GM06990 (cell line): ENCODE data around the gene METTL27.

ENCODE experiments used
- DNase-seq: peaks from one replicate; pipeline ENCODE4 v3.0.0-alpha.2; 2011; ENCODE audit not compliant: insufficient read length; ENCODE audit errors: extremely low read depth
- H3K27me3 ChIP-seq: replicated peaks from 2 replicates; pipeline ENCODE4 v1.6.0; 2011; ENCODE audit warnings: low read length; ENCODE audit not compliant: control insufficient read depth, insufficient read depth
- H3K36me3 ChIP-seq: 2 replicates; pipeline ENCODE4 v1.5.1; 2011; ENCODE audit warnings: low read length; ENCODE audit not compliant: control insufficient read depth, insufficient read depth
- H3K4me3 ChIP-seq: replicated peaks from 2 replicates; pipeline ENCODE4 v1.5.1; 2011; ENCODE audit warnings: low read depth, mild to moderate bottlenecking, control low read depth, low read length
- TF ChIP-seq, protein P1 (sequence below): IDR thresholded peaks from 2 replicates; pipeline ENCODE4 v1.5.1; 2011; ENCODE audit warnings: low read length, control low read depth, mild to moderate bottlenecking, inconsistent platforms; ENCODE audit not compliant: insufficient read depth, poor library complexity, severe bottlenecking

The METTL27 gene

DNA sequence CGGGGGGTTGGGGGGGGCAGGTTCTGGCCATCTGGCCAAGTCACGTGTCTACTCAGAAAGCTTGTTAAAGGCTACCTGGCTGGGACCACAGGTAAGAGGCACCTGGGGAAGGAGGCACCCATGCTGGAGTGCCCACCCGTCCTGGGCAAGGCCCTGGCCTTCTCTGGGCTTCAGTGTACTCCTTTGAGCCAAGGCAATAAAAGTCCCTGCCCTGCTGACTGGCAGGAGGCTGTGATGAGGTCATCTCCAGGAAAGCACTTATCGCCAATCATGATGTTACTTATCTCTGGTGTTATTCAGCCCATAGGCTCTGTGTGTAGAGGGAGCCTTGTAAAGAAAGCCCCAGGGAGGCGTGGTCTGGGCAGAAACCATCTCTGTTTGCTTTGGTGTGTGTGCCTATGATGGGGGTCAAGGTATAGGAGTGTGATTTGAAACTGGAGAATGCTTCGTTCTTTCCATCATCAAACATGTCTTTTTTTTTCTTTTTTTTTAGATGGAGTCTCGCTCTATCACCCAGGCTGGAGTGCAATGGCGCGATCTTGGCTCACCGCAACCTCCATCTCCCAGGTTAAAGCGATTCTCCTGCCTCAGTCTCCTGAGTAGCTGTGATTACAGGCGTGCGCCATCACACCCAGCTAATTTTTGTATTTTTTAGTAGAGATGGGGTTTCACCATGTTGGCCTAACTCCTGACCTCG, 14.1 kb downstream of the METTL27 start:
- no peak overlapping the region for H3K4me3 ChIP-seq
- TF ChIP-seq, protein P1, sequence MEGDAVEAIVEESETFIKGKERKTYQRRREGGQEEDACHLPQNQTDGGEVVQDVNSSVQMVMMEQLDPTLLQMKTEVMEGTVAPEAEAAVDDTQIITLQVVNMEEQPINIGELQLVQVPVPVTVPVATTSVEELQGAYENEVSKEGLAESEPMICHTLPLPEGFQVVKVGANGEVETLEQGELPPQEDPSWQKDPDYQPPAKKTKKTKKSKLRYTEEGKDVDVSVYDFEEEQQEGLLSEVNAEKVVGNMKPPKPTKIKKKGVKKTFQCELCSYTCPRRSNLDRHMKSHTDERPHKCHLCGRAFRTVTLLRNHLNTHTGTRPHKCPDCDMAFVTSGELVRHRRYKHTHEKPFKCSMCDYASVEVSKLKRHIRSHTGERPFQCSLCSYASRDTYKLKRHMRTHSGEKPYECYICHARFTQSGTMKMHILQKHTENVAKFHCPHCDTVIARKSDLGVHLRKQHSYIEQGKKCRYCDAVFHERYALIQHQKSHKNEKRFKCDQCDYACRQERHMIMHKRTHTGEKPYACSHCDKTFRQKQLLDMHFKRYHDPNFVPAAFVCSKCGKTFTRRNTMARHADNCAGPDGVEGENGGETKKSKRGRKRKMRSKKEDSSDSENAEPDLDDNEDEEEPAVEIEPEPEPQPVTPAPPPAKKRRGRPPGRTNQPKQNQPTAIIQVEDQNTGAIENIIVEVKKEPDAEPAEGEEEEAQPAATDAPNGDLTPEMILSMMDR = no peak
- no peaks in the 10 kb centered on the region for H3K36me3 ChIP-seq
- no peaks in the 10 kb centered on the region; the same call in 1 of the 2 replicates for H3K27me3 ChIP-seq
- no peak for DNase-seq

DNA sequence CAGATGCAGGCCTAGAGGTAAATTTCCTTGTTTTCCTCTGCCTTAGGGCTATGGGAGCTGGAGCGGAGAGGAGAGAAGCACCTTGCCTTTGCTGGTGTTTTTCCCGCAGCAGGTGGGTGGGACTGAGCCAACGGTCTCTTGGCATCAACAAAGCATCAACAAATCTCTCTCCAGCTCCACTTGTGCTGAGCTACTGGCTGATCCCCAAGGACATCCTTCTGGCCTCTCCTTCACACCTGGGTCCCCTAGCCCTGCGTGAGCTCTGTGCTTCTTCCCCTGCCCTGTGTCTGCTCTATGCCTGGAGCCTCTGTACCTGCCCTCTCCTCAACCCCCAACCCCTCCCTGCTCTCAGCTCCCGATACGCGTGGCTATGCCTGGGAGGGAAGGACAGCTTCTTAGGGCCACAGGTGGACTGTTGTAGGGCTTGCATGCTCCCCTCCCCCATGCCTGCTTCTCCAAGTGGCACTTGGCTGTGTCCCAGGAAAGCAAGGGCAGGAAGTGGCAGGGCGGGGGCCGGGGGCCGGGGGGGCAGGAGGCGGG, 14.7 kb downstream of the METTL27 start:
- Histone ChIP-seq H3K27me3 (no peaks in the 10 kb centered on the region; the same call in 1 of the 2 replicates), H3K4me3 (no peak overlapping the region), H3K36me3 (no peaks in the 10 kb centered on the region)
- TF ChIP-seq, protein P1 = no peak
- no peak for DNase-seq

DNA sequence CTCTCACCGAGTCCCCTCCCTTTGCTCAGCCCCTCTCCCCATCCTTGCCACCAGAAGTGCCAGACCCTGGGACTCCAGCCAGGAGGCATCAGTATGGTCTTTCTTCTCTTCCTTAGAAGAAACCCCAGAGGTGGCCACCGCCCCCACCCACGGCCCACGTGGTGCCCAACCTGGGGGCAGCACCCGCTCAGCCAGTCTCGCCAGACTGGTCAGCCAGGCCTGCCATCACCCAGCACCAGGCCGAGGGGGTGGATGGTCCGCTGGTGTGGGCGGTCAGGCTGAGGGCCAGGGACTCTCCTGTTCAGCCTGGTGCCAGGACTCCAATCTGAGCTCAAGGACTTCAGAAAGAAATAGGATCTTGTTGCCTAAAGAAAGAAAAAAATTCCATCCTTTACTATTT, 17.3 kb downstream of the METTL27 start:
- Histone ChIP-seq H3K27me3 (no peaks in the 10 kb centered on the region; the same call in 1 of the 2 replicates), H3K36me3 (no peaks in the 10 kb centered on the region), H3K4me3 (no peak overlapping the region)
- TF ChIP-seq, protein P1 = no peak
- DNase-seq = no peak

DNA sequence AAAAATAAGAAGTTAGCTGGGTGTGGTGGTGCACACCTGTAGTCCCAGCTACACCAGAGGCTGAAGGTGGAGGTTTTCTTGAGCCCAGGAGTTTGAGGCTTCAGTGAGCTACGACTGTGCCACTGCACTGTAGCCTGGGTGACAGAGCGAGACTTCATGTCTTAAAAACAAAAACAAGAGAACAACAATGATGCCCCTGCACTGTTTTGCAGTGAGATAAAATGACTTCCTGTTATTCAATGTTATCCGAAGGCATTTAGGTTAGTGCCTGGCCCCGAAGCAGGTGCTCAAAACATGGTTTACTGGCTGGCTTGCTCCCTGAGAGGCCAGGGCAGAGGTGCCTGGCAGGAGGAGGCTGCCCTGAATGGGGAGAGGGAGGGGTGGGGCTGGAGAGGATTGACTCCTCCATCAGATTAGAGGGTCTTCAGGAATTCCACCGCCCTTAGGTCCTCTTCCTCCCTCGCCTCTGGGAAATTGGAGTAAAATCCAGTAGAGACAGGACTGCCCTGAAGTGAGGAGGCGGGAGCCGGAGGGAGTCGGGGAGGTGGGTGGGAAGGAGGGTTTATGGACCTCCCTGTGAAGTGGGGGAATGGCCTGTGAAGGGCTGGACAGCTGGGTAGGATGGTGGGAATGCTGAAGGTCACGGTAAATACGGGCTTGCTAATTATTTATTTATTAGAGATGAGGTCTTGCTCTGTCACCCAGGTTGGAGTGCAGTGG, 18.3 kb downstream of the METTL27 start:
- no peak for DNase-seq
- TF ChIP-seq, protein P1 = no peak
- Histone ChIP-seq H3K36me3 (no peaks in the 10 kb centered on the region), H3K27me3 (no peaks in the 10 kb centered on the region; the same call in 1 of the 2 replicates), H3K4me3 (no peak overlapping the region)

DNA sequence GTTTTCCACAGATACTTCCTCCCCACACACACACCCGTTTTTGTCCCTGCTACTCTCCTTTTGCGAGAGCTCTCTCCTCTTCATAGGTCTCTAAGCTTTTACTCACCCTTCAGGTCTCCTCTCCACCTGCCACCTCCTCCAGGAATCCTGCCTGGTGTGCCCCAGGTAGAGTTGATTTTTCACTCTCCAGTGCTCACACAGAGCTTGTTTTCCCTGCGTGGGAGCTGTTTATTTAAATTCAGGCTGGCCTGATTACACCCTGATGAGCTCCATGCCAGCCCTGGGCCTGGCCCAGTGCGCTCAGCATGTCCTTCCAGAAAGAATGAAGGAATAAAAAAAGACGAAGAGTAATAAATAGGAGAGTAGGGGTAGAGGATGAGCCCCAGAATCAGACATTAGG, 19.1 kb downstream of the METTL27 start:
- Histone ChIP-seq H3K4me3 (no peak overlapping the region), H3K36me3 (no peaks in the 10 kb centered on the region), H3K27me3 (no peaks in the 10 kb centered on the region; the same call in 1 of the 2 replicates)
- no peak for DNase-seq
- TF ChIP-seq, protein P1 = no peak
